DMS53 (cell line): ENCODE data around the gene PRMT5.

ENCODE experiments used
- DNase-seq: peaks from one replicate; lab custom pipeline; 2025; lab: John Stamatoyannopoulos, UW

Gene PRMT5

GRCh38 chr14:22875003-22875747 lies 54.0 kb downstream of the PRMT5 start:
- no peak for DNase-seq

GRCh38 chr14:22872833-22873520 lies 56.2 kb downstream of the PRMT5 start:
- no peak for DNase-seq

- peak; percentile 85 for DNase-seq
Observed at GRCh38 chr14:22872033-22872832, 56.9 kb downstream of the PRMT5 start.

GRCh38 chr14:22871224-22872032 lies 57.7 kb downstream of the PRMT5 start, which contains the start of gene LRP10:
Gene LRP10, plus strand, starts transcription at chr14:22871740. Its CDS starts 564 bp downstream, at chr14:22872304.
- DNase-seq, result peak; percentile 96

GRCh38 chr14:22870811-22871223 lies 58.4 kb downstream of the PRMT5 start:
- DNase-seq, result no peak
